A673 (cell line): ENCODE measurements around the gene EZR. TPM values are rescaled to one million over a fixed set of nuclear protein-coding genes. Genes with fewer than 3 reads are reported as not detected.
A peak's percentile ranks its signal among the peaks of the same experiment; 100 is the strongest.
"Not testable (repeated sequence)": the region's sequence is repeated elsewhere in the genome, so short reads cannot be mapped to it uniquely, and the experiment has no call there.

Source experiments
- BruUV-seq: library from RNA; stranded (reverse); fragments of 400-500 nt; replicated peaks from 2 replicates; lab custom pipeline; 2021; lab: Mats Ljungman, UMichigan
- CTCF ChIA-PET: fragments of 300-600 bp; sonication (Branson Sonifier 250); formaldehyde crosslinking; loops from one replicate; lab custom pipeline; 2022; ENCODE audit warnings: antibody characterized with exemption; lab: Charles Lee
- POLR2A ChIA-PET: fragments of 300-600 bp; sonication (Branson Sonifier 250); formaldehyde crosslinking; loops from one replicate; lab custom pipeline; 2022; ENCODE audit warnings: antibody characterized with exemption; ENCODE audit not compliant: low non-redundant PET; lab: Charles Lee
- DNase-seq: peaks from one replicate; pipeline ENCODE4 v3.0.0-alpha.2; 2015; ENCODE audit warnings: low spot score
- H3K27ac ChIP-seq: fragments of 200-600 bp; sonication (generic); 2 replicates; pipeline ENCODE4 v1.5.1; 2016; ENCODE audit warnings: mixed run types, low read depth, mild to moderate bottlenecking, mixed read lengths, antibody characterized with exemption, low read length; ENCODE audit not compliant: poor library complexity, severe bottlenecking
- H3K27me3 ChIP-seq: fragments of 200-600 bp; sonication (generic); replicated peaks from 2 replicates; pipeline ENCODE4 v1.6.1; 2017; ENCODE audit warnings: mixed run types, low read depth, mild to moderate bottlenecking, mixed read lengths, antibody characterized with exemption, low read length; ENCODE audit not compliant: insufficient read depth, poor library complexity
- H3K36me3 ChIP-seq: fragments of 200-600 bp; sonication (generic); 2 replicates; pipeline ENCODE4 v1.6.1; 2016; ENCODE audit warnings: mixed run types, mild to moderate bottlenecking, mixed read lengths, antibody characterized with exemption, low read length; ENCODE audit not compliant: insufficient read depth, poor library complexity, severe bottlenecking
- H3K4me1 ChIP-seq: fragments of 200-600 bp; sonication (generic); 2 replicates; pipeline ENCODE4 v1.6.1; 2017; ENCODE audit warnings: mixed run types, mild to moderate bottlenecking, mixed read lengths, antibody characterized with exemption, low read length; ENCODE audit not compliant: insufficient read depth, poor library complexity, severe bottlenecking
- H3K4me3 ChIP-seq: fragments of 200-600 bp; sonication (generic); 2 replicates; pipeline ENCODE4 v1.5.1; 2016; ENCODE audit warnings: low read depth, mixed run types, mild to moderate bottlenecking, mixed read lengths, low read length; ENCODE audit not compliant: poor library complexity, severe bottlenecking
- H3K9me3 ChIP-seq: fragments of 200-600 bp; sonication (generic); 2 replicates; pipeline ENCODE4 v1.6.1; 2016; ENCODE audit warnings: mixed run types, low read depth, mild to moderate bottlenecking, mixed read lengths, antibody characterized with exemption, low read length; ENCODE audit not compliant: poor library complexity, severe bottlenecking
- CTCF ChIP-seq: fragments of 300-800, 200-600 bp; sonication (generic); conservative IDR thresholded peaks from 2 replicates; pipeline ENCODE4 v1.5.1; 2017; ENCODE audit warnings: low read depth, mild to moderate bottlenecking, antibody characterized with exemption, low read length, moderate library complexity, mixed read lengths
- EZH2 ChIP-seq: fragments of 200-600 bp; sonication (generic); IDR thresholded peaks from 2 replicates; pipeline ENCODE4 v1.6.1; 2017; ENCODE audit warnings: borderline replicate concordance, low read depth, mild to moderate bottlenecking, mixed read lengths, antibody characterized with exemption, low read length; ENCODE audit not compliant: poor library complexity, severe bottlenecking
- intact Hi-C: fragments of 100-400 bp; cut with micrococcal nuclease; formaldehyde crosslinking; loops from one replicate; pipeline ENCODE4 v1.10.0; 2022; ENCODE audit not compliant: unreplicated experiment
- total RNA-seq: library from RNA; stranded (reverse); gene quantifications from 2 replicates; pipeline ENCODE4 v1.2.3, GENCODE V29; 2021

EZR gene
- total RNA-seq, 1 experiment from 2014 or later, result 144 TPM

- peaks cover 35% of the 10 kb centered on the region for H3K4me1 ChIP-seq
- no peak overlapping the region for H3K4me3 ChIP-seq
- no peaks in the 10 kb centered on the region for H3K9me3 ChIP-seq
- TF ChIP-seq EZH2, result no peak
- no peak for TF ChIP-seq CTCF
- no TSS peak for BruUV-seq
- POLR2A ChIA-PET, result no interaction called here
- H3K27me3 ChIP-seq, result no peaks in the 10 kb centered on the region
- H3K27ac ChIP-seq, result no peak overlapping the region
- intact Hi-C loops, result no loop called here
- CTCF ChIA-PET, result no interaction called here
- no peak for DNase-seq
- no peaks in the 10 kb centered on the region for H3K36me3 ChIP-seq
Observed at GRCh38 chr6:158795516-158795915, 23.7 kb downstream of the EZR start.

- ChIA-PET CTCF (no interaction called here), POLR2A (no interaction called here)
- Histone ChIP-seq H3K4me1 (peaks cover 15% of the 10 kb centered on the region), H3K27me3 (no peaks in the 10 kb centered on the region), H3K27ac (no peak overlapping the region), H3K9me3 (no peaks in the 10 kb centered on the region), H3K4me3 (no peak overlapping the region), H3K36me3 (peaks cover 9% of the 10 kb centered on the region)
- peak; percentile 39 for TF ChIP-seq CTCF
- no peak for TF ChIP-seq EZH2
- intact Hi-C loops, result loop anchor here (5.0 kb wide), 1 partner anchor 179 kb away; no protein-coding TSS in a partner anchor
- no TSS peak for BruUV-seq
- peak; percentile 49 for DNase-seq
Observed at GRCh38 chr6:158793432-158793831, 25.7 kb downstream of the EZR start.

GRCh38 chr6:158792505-158792904, 26.7 kb downstream of the EZR start:
- DNase-seq, H3K4me3 ChIP-seq, H3K27ac ChIP-seq, H3K4me1 ChIP-seq, POLR2A ChIA-PET, BruUV-seq, H3K27me3 ChIP-seq, H3K9me3 ChIP-seq: not testable (repeated sequence)
- CTCF ChIA-PET, result interaction anchor here (0.6 kb wide), 1 partner anchor 342 kb away, joined by 4 read pairs; no protein-coding TSS in a partner anchor
- intact Hi-C loops, result loop anchor here (5.0 kb wide), 1 partner anchor 180 kb away; no protein-coding TSS in a partner anchor
- H3K36me3 ChIP-seq, result peaks cover 17% of the 10 kb centered on the region

- Histone ChIP-seq H3K27ac (no peak overlapping the region), H3K4me3 (no peak overlapping the region), H3K4me1 (peaks cover 3% of the 10 kb centered on the region), H3K36me3 (peaks cover 29% of the 10 kb centered on the region), H3K27me3 (no peaks in the 10 kb centered on the region), H3K9me3 (no peaks in the 10 kb centered on the region)
- no peak for DNase-seq
- ChIA-PET POLR2A (no interaction called here), CTCF (interaction anchor here (0.6 kb wide), 1 partner anchor 8 kb away, joined by 4 read pairs; no protein-coding TSS in a partner anchor)
- intact Hi-C loops, result loop anchor here (5.0 kb wide), 1 partner anchor 181 kb away; no protein-coding TSS in a partner anchor
- no TSS peak for BruUV-seq
- TF ChIP-seq CTCF (no peak), EZH2 (no peak)
Observed at GRCh38 chr6:158791274-158791855, 27.8 kb downstream of the EZR start.
